ENCODE data around the gene HOXB9.
A peak's percentile ranks its signal among the peaks of the same experiment; 100 is the strongest.

DNA sequence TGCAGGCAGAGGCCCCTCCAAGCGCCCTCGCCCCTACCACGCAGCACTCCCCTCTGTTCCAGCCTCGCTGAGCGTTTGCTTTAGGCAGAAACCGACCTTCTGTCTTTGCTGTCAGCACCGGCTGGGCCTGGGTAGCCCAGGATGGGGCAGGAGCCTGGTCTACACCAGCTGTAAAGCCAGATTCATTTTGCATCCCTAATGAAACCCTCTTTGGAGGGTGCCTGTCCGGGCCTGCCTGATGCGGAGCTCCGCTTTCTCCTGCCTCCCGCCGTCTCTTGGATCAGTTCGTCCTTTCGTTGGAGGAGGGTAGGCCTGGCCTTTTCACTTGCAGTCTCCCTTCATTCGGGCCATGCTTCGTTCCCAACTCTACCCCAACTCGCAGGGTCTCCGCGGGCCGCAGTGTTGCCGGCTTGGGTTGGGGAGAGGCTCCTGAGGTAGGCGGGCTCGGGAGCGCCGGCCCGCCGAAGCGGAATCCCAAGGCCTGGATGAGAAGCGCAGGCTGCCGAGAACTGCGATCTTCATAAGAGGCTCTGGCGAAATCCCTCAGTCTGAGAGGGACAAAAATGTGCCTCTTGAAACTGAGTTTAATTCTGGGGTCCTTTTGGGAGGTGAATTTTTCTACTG lies 6.2 kb downstream of the HOXB9 start:
- TF ChIP-seq EZH2 (IDR thresholded peaks at IDR 0.05; ENCODE audit: low read length, missing control alignments): peak; percentile 81
- TF ChIP-seq CTCF (conservative IDR thresholded peaks at IDR 0.05 in 1 of 2, IDR thresholded peaks at IDR 0.05 in 1 of 2; ENCODE audit: low read depth in 1 of 2, low read length in 2 of 2): no peak

All from fibroblast of lung (primary cell).